ENCODE results near the gene KRTAP10-10. TPM values are rescaled to one million over a fixed set of nuclear protein-coding genes. Genes with fewer than 3 reads are reported as not detected.
"Not testable (repeated sequence)": the region's sequence is repeated elsewhere in the genome, so short reads cannot be mapped to it uniquely, and the experiment has no call there.

KRTAP10-10 gene
- total RNA-seq, 1 experiment from 2014 or later = not detected

DNA sequence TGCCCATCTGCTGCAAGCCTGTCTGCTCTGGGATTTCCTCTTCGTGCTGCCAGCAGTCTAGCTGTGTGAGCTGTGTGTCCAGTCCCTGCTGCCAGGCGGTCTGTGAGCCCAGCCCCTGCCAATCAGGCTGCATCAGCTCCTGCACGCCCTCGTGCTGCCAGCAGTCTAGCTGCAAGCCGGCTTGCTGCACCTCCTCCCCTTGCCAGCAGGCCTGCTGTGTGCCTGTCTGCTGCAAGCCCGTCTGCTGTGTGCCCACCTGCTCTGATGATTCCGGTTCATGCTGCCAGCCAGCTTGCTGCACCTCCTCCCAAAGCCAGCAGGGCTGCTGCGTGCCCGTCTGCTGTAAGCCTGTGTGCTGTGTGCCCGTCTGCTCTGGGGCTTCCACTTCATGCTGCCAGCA lies 36.1 kb upstream of the KRTAP10-10 start:
- H3K4me1 Mint-ChIP-seq (ENCODE audit: insufficient read depth, unreplicated experiment); intact Hi-C loops (cut with micrococcal nuclease); POLR2A ChIA-PET; H3K4me3 Mint-ChIP-seq (ENCODE audit: unreplicated experiment); BruUV-seq (replicated peaks); H3K36me3 Mint-ChIP-seq (ENCODE audit: insufficient read depth, unreplicated experiment); H3K27ac Mint-ChIP-seq (ENCODE audit: low read depth, unreplicated experiment); DNase-seq (ENCODE audit: unreplicated experiment): not testable (repeated sequence)
- CTCF ChIA-PET = interaction anchor here (0.7 to 1.1 kb wide), 2 partner anchors 28 to 141 kb away, joined by 3 to 4 read pairs; no protein-coding TSS in a partner anchor
- H3K9me3 Mint-ChIP-seq (ENCODE audit: unreplicated experiment) = peaks cover 14% of the 10 kb centered on the region
- peaks cover 52% of the 10 kb centered on the region for H3K27me3 Mint-ChIP-seq (ENCODE audit: insufficient read depth, unreplicated experiment)

DNA sequence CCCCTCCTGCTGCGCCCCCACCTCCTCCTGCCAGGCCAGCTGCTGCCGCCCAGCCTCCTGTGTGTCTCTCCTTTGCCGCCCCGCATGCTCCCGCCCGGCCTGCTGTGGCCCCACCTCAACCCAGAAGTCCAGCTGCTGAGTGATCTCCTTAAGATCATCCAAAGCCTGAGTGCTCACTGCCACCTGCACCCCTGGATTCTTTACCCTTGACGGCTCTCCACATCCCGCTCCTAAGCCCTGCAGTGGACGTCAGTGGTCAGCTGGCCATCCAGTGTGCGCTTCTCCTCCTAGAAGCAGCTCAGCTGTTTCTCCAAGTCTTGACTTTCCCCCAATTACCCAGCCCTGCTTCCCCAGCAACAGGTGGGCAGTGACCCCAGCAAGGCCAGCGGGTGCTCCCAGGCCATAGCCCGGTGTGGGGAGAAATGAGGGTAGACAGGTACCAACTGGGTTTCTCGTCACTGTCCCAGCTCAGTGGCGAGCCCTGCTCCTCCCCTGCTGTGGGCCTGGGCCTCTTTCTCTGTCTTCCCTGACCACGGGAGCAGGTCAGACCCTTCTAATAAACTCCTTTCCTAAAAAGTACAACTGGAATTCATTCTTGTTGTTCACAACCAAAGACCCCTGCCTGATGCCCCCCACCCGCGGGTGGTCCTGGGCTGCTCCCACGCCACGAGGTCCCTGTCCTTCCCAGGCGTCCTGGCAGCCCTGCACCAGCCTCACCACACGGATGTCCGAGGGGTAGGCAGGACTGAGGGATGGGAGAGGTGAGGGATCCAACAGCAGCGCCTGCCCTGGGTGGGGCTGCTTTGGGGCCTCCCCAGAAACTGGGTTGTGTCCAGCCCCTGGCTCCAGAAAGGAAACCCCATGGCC lies 35.3 kb upstream of the KRTAP10-10 start:
- DNase-seq (ENCODE audit: unreplicated experiment) = no peak
- Mint-ChIP-seq H3K4me3 (ENCODE audit: unreplicated experiment) (no peak overlapping the region), H3K27ac (ENCODE audit: low read depth, unreplicated experiment) (no peak overlapping the region), H3K36me3 (ENCODE audit: insufficient read depth, unreplicated experiment) (peaks cover 5% of the 10 kb centered on the region), H3K27me3 (ENCODE audit: insufficient read depth, unreplicated experiment) (peaks cover 60% of the 10 kb centered on the region), H3K4me1 (ENCODE audit: insufficient read depth, unreplicated experiment) (peaks cover 6% of the 10 kb centered on the region), H3K9me3 (ENCODE audit: unreplicated experiment) (peaks cover 14% of the 10 kb centered on the region)
- ChIA-PET CTCF (interaction anchor here (1.1 kb wide), 1 partner anchor 141 kb away, joined by 3 read pairs; no protein-coding TSS in a partner anchor), POLR2A (no interaction called here)
- intact Hi-C loops (cut with micrococcal nuclease) = no loop called here
- TF ChIP-seq, protein P1, sequence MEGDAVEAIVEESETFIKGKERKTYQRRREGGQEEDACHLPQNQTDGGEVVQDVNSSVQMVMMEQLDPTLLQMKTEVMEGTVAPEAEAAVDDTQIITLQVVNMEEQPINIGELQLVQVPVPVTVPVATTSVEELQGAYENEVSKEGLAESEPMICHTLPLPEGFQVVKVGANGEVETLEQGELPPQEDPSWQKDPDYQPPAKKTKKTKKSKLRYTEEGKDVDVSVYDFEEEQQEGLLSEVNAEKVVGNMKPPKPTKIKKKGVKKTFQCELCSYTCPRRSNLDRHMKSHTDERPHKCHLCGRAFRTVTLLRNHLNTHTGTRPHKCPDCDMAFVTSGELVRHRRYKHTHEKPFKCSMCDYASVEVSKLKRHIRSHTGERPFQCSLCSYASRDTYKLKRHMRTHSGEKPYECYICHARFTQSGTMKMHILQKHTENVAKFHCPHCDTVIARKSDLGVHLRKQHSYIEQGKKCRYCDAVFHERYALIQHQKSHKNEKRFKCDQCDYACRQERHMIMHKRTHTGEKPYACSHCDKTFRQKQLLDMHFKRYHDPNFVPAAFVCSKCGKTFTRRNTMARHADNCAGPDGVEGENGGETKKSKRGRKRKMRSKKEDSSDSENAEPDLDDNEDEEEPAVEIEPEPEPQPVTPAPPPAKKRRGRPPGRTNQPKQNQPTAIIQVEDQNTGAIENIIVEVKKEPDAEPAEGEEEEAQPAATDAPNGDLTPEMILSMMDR (IDR thresholded peaks at IDR 0.05; ENCODE audit: unreplicated experiment) = no peak
- no TSS peak for BruUV-seq (replicated peaks)

DNA sequence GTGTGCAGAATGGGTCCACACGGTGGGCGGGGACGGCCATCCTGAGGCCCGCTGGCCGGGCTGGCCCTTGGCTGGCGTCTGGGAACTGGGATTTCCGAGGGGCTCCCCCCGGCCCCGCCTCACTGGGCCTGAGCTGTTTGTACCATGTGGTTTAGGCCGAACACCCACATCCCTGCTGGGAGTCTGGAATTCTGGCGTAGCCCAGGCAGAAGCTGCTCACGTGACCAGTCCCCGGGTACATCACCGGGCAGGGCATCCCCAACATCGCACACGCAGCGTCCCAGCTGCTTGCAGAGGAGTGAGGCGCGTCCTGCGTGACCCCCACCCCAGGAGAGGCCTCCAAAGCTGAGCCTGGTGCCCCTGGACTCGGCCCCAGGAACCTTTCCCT lies 34.7 kb upstream of the KRTAP10-10 start:
- TF ChIP-seq, protein P1 (IDR thresholded peaks at IDR 0.05; ENCODE audit: unreplicated experiment) = no peak
- peaks cover 14% of the 10 kb centered on the region for H3K9me3 Mint-ChIP-seq (ENCODE audit: unreplicated experiment)
- no peak overlapping the region for H3K27ac Mint-ChIP-seq (ENCODE audit: low read depth, unreplicated experiment)
- intact Hi-C loops (cut with micrococcal nuclease) = no loop called here
- POLR2A ChIA-PET = no interaction called here
- no peak overlapping the region for H3K4me3 Mint-ChIP-seq (ENCODE audit: unreplicated experiment)
- H3K4me1 Mint-ChIP-seq (ENCODE audit: insufficient read depth, unreplicated experiment) = peaks cover 6% of the 10 kb centered on the region
- CTCF ChIA-PET = no interaction called here
- no TSS peak for BruUV-seq (replicated peaks)
- no peak for DNase-seq (ENCODE audit: unreplicated experiment)
- H3K27me3 Mint-ChIP-seq (ENCODE audit: insufficient read depth, unreplicated experiment) = peaks cover 65% of the 10 kb centered on the region
- H3K36me3 Mint-ChIP-seq (ENCODE audit: insufficient read depth, unreplicated experiment) = peaks cover 5% of the 10 kb centered on the region

DNA sequence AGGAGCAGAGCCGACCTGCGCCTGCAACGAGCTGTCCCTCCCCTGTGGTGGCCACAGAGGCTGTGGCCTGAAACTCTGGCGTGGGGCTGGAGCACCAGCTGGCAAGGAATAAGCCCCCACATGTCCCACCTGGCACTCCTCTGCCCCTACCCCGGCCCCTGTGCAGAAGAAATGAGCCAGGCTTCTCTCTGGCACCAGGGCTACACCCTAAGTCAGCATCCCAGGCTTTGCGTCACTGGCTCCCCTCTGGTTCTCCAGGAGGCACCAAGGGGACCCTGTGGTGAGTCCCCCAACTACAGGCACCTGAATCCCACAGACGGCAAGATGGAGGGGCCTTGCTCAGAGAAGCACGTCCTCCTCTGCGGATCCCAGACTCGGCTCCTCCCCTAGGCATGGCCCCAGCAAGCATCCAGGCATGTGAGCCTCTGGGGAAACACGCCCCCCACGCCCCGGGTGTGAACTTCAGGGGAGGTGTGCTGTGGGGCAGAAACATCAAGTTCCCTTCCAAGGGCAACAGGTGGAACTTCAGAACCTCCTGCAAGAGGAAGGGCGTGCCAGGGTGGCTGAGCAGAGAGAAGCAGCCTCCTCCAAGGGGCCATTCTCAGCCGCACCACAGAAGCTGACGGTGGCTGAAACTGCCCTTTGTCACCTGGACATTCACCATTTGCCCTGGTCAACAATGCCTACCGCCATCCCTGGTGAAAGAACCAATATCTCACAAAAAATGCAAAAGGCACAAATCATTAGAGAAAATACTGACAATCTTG lies 33.9 kb upstream of the KRTAP10-10 start:
- H3K27ac Mint-ChIP-seq (ENCODE audit: low read depth, unreplicated experiment) = no peak overlapping the region
- ChIA-PET CTCF (no interaction called here), POLR2A (no interaction called here)
- no TSS peak for BruUV-seq (replicated peaks)
- no peak for DNase-seq (ENCODE audit: unreplicated experiment)
- intact Hi-C loops (cut with micrococcal nuclease) = no loop called here
- peaks cover 65% of the 10 kb centered on the region for H3K27me3 Mint-ChIP-seq (ENCODE audit: insufficient read depth, unreplicated experiment)
- H3K4me1 Mint-ChIP-seq (ENCODE audit: insufficient read depth, unreplicated experiment) = no peaks in the 10 kb centered on the region
- peaks cover 7% of the 10 kb centered on the region for H3K9me3 Mint-ChIP-seq (ENCODE audit: unreplicated experiment)
- H3K4me3 Mint-ChIP-seq (ENCODE audit: unreplicated experiment) = no peak overlapping the region
- H3K36me3 Mint-ChIP-seq (ENCODE audit: insufficient read depth, unreplicated experiment) = peaks cover 5% of the 10 kb centered on the region
- TF ChIP-seq, protein P1 (IDR thresholded peaks at IDR 0.05; ENCODE audit: unreplicated experiment) = no peak
